ENCODE measurements around the gene SP5.

The SP5 gene

GRCh38 chr2:170739048-170739447 is 23.9 kb downstream of the SP5 start:
- no peak for TF ChIP-seq CTCF (IDR thresholded peaks at IDR 0.05; ENCODE audit: unreplicated experiment in 3 of 3)
- Mint-ChIP-seq H3K27me3 (ENCODE audit: low read depth) (peaks cover 9% of the 10 kb centered on the region), H3K27ac (no peak overlapping the region), H3K9me3 (peaks cover 9% of the 10 kb centered on the region), H3K36me3 (ENCODE audit: low read depth) (no peaks in the 10 kb centered on the region), H3K4me3 (no peak overlapping the region), H3K4me1 (no peaks in the 10 kb centered on the region)

GRCh38 chr2:170739507-170740046 is 24.4 kb downstream of the SP5 start:
- Mint-ChIP-seq H3K4me1 (no peaks in the 10 kb centered on the region), H3K27me3 (ENCODE audit: low read depth) (peaks cover 7% of the 10 kb centered on the region), H3K9me3 (peaks cover 9% of the 10 kb centered on the region), H3K4me3 (no peak overlapping the region), H3K36me3 (ENCODE audit: low read depth) (no peaks in the 10 kb centered on the region), H3K27ac (no peak overlapping the region)
- no peak for TF ChIP-seq CTCF (IDR thresholded peaks at IDR 0.05; ENCODE audit: unreplicated experiment in 3 of 3)

GRCh38 chr2:170740660-170741059 is 25.5 kb downstream of the SP5 start:
- no peaks in the 10 kb centered on the region for H3K36me3 Mint-ChIP-seq (ENCODE audit: low read depth)
- TF ChIP-seq CTCF (IDR thresholded peaks at IDR 0.05; ENCODE audit: unreplicated experiment in 3 of 3) = no peak
- peaks cover 9% of the 10 kb centered on the region for H3K9me3 Mint-ChIP-seq
- H3K4me1 Mint-ChIP-seq = no peaks in the 10 kb centered on the region
- no peak overlapping the region for H3K27ac Mint-ChIP-seq
- H3K27me3 Mint-ChIP-seq (ENCODE audit: low read depth) = peaks cover 7% of the 10 kb centered on the region
- H3K4me3 Mint-ChIP-seq = no peak overlapping the region

- H3K36me3 Mint-ChIP-seq (ENCODE audit: low read depth) = no peaks in the 10 kb centered on the region
- no peak overlapping the region for H3K4me3 Mint-ChIP-seq
- TF ChIP-seq CTCF (IDR thresholded peaks at IDR 0.05; ENCODE audit: unreplicated experiment in 3 of 3) = no peak
- peaks cover 6% of the 10 kb centered on the region for H3K9me3 Mint-ChIP-seq
- no peaks in the 10 kb centered on the region for H3K4me1 Mint-ChIP-seq
- H3K27ac Mint-ChIP-seq = no peak overlapping the region
- peaks cover 3% of the 10 kb centered on the region for H3K27me3 Mint-ChIP-seq (ENCODE audit: low read depth)
Measured at GRCh38 chr2:170742000-170742399, 26.9 kb downstream of the SP5 start.

- Mint-ChIP-seq H3K4me1 (no peaks in the 10 kb centered on the region), H3K27me3 (ENCODE audit: low read depth) (peaks cover 3% of the 10 kb centered on the region), H3K27ac (no peak overlapping the region), H3K9me3 (no peaks in the 10 kb centered on the region), H3K36me3 (ENCODE audit: low read depth) (no peaks in the 10 kb centered on the region), H3K4me3 (no peak overlapping the region)
- TF ChIP-seq CTCF (IDR thresholded peaks at IDR 0.05; ENCODE audit: unreplicated experiment in 3 of 3) = no peak
Measured at GRCh38 chr2:170742896-170743529, 27.9 kb downstream of the SP5 start.

All from nephron (organoid).